Subcutaneous abdominal adipose tissue (tissue), 5 donors: ENCODE measurements around the gene PSMF1.

Experiments used
- H3K27ac ChIP-seq: one replicate; pipeline ENCODE4 v1.7.0; 2013; ENCODE audit warnings: low read depth, mild to moderate bottlenecking, inconsistent platforms, low read length, moderate library complexity
- H3K27me3 ChIP-seq, 5 donors: one replicate each; pipeline ENCODE4 v1.7.0; 2013; ENCODE audit warnings: low read length in 5 of 5, inconsistent platforms in 1 of 5; ENCODE audit not compliant: control insufficient read depth in 5 of 5, insufficient read depth in 4 of 5
- H3K36me3 ChIP-seq, 5 donors: one replicate each; pipeline ENCODE4 v1.7.0; 2013; ENCODE audit warnings: low read length in 5 of 5; ENCODE audit not compliant: control insufficient read depth in 5 of 5, insufficient read depth in 5 of 5
- H3K4me1 ChIP-seq, 5 donors: one replicate each; pipeline ENCODE4 v1.7.0; 2013; ENCODE audit warnings: low read length in 5 of 5, mild to moderate bottlenecking in 3 of 5, moderate library complexity in 1 of 5; ENCODE audit not compliant: control insufficient read depth in 5 of 5, insufficient read depth in 5 of 5
- H3K4me3 ChIP-seq, 5 donors: one replicate each; pipeline ENCODE4 v1.7.0; 2013; ENCODE audit warnings: low read length in 5 of 5, low read depth in 1 of 5
- H3K9ac ChIP-seq, 5 donors: one replicate each; pipeline ENCODE4 v1.7.0; 2013; ENCODE audit warnings: low read length in 5 of 5, mild to moderate bottlenecking in 4 of 5, moderate library complexity in 3 of 5
- H3K9me3 ChIP-seq, 5 donors: one replicate each; pipeline ENCODE4 v1.7.0; 2013; ENCODE audit warnings: low read length in 5 of 5; ENCODE audit not compliant: control insufficient read depth in 5 of 5
- donor health status: healthy.
- donor health status: healthy.
- donor health status: healthy.
- donor health status: healthy.
- donor health status: healthy.

The PSMF1 gene

DNA sequence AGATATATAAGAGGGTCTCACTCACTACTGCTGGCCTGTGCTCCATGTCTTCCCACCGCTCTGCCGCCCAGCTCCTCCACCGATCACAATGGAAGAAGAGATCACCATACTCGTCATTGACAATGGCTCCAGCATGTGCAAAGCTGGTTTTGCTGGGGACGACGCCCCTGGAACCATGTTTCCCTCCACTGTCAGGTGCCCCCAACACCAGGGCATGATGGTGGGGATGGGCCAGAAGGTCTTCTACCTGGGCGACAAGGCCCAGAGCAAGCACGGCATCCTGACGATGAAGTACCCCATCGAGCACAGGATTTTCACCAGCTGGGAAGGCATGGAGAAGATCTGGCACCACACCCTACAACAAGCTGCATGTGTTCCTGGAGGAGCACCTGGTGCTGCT is 42.1 kb downstream of the PSMF1 start:
- Histone ChIP-seq H3K36me3 (peaks cover 11 to 61% (median 56%) of the 10 kb centered on the region in 5 donors), H3K4me3 (no peak overlapping the region), H3K4me1 (no peaks in the 10 kb centered on the region), H3K9me3 (no peaks in the 10 kb centered on the region), H3K27me3 (no peaks in the 10 kb centered on the region), H3K27ac (no peak overlapping the region), H3K9ac (no peak overlapping the region)

DNA sequence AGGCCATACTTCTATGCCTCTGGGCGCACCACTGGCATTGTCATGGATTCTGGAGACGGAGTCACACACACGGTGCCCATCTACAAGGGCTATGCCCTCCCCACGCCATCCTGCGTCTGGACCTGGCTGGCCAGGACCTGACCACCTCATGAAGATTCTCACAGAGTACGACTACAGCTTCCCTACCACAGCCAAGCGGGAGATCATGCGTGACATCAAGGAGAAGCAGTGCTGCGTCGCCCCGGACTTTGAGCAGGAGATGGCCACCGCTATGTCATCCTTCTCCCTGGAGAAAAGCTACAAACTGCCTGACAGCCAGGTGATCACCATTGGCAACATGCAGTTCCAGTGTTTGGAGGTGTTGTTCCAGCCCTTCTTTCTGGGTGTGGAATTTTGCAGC is 42.6 kb downstream of the PSMF1 start:
- Histone ChIP-seq H3K9ac (no peak overlapping the region), H3K9me3 (no peaks in the 10 kb centered on the region), H3K36me3 (peaks cover 11 to 64% (median 59%) of the 10 kb centered on the region in 5 donors), H3K4me3 (no peak overlapping the region), H3K27ac (no peak overlapping the region), H3K4me1 (no peaks in the 10 kb centered on the region), H3K27me3 (no peaks in the 10 kb centered on the region)

DNA sequence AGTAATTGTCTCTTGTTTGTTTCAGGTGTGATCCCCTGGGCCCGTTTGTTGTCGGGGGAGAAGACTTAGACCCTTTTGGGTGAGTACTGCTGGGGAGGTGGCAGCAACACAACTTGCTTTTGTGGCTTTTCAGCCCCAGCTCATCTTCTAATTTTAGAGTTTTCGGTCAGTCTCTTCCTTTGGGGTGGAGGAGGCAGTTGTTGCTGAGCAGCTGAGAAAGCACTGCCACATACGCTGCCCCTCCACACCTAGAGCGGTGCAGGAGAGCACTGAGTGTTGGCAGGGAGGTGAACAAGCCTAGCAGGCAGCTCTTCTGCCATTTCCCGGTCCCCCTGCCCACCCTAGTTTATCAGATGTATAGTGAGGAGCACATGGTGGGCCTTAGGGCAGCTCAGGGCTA is 44.7 kb downstream of the PSMF1 start:
- H3K4me3 ChIP-seq: no peak overlapping the region
- no peaks in the 10 kb centered on the region for H3K27me3 ChIP-seq
- H3K4me1 ChIP-seq: peaks cover 0 to 10% (median 0%) of the 10 kb centered on the region in 5 donors
- peaks cover 25 to 81% (median 79%) of the 10 kb centered on the region in 5 donors for H3K36me3 ChIP-seq
- no peaks in the 10 kb centered on the region for H3K9me3 ChIP-seq
- no peak overlapping the region for H3K9ac ChIP-seq
- no peak overlapping the region for H3K27ac ChIP-seq

DNA sequence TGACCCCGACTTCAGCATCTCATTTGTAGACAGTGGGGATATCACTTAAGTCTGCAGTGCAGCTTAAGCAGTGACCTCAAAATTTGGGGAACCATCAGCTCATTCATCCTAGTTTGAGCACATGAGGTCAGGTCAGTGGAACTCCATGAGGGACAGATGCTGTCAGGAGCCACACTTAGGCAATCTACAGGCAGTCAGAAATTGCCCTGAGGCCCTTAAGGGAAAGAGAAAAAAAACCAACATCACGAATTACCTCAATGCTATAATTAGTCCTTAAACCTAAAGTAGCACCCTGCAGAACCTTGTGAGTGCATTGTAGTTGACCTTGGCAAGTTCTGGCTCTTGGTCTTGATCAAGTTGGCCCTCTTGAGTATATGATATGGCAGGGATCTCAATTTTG is 45.3 kb downstream of the PSMF1 start:
- Histone ChIP-seq H3K27me3 (no peaks in the 10 kb centered on the region), H3K36me3 (peaks cover 31 to 83% (median 82%) of the 10 kb centered on the region in 5 donors), H3K9me3 (no peaks in the 10 kb centered on the region), H3K4me1 (peaks cover 0 to 10% (median 0%) of the 10 kb centered on the region in 5 donors), H3K9ac (no peak overlapping the region), H3K27ac (no peak overlapping the region), H3K4me3 (no peak overlapping the region)

DNA sequence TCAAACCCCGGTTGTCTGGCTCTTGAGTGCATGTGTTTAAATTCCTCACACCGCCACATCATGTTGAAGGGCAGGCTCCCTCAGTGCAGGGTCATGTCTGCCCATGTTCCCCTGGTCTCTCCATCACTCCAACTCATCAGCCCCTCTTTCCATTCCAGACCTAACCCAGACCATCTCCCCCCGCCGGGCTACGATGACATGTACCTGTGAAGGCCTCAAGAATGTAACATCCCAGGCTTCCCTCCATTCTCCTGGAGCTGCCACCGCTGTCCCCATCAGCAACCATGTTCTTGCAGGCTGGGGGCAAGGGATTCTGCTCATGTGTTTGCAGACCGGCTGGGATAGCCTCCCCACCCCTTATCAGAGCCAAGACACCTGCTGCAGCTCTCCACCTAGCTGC is 46.5 kb downstream of the PSMF1 start:
- Histone ChIP-seq H3K9me3 (no peaks in the 10 kb centered on the region), H3K4me1 (peaks cover 0 to 10% (median 0%) of the 10 kb centered on the region in 5 donors), H3K36me3 (peaks cover 32 to 91% (median 90%) of the 10 kb centered on the region in 5 donors), H3K27me3 (no peaks in the 10 kb centered on the region), H3K27ac (no peak overlapping the region), H3K4me3 (no peak overlapping the region), H3K9ac (no peak overlapping the region)

DNA sequence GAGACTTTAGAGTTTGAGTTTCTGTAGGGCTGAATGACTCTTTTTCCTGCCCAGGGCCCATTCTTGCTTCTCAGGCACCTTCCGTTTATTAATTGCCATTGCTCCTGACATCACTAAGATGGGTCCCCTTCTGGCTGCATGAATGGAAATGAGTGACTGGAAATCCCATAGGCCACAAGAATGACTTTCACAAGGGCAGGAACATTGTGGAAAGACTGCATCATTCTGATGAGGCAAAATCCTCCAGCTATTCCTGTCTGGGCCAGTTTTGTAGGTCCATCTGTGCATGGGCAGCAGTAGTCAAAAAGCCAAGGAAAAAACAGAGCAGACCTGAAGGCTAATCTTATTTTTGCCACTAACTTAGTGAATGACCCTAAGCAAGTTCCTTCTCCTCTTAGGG is 47.1 kb downstream of the PSMF1 start:
- H3K36me3 ChIP-seq: peaks cover 32 to 91% (median 90%) of the 10 kb centered on the region in 5 donors
- no peak overlapping the region for H3K27ac ChIP-seq

DNA sequence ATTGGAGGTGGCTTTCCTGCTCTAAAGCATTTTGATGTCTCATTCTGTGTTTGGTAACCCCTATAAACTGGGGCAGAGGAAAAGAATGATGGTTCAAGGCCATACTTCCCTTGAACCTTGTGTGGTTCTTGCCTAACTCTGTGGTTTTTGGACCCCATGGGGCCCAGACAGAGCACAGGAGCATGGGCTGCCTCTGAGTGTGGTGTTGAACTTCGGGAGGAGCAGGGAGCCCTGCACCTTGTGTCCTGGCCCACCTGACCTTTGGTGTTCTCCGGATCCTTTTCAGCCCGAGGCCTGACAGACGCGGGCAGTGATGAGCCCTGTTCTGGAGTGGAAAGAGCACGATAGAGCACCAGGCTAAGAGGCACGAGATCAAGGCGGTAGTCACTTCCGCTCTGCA is 47.5 kb downstream of the PSMF1 start:
- Histone ChIP-seq H3K9me3 (no peaks in the 10 kb centered on the region), H3K27me3 (no peaks in the 10 kb centered on the region), H3K4me1 (peaks cover 0 to 10% (median 0%) of the 10 kb centered on the region in 5 donors), H3K27ac (no peak overlapping the region), H3K4me3 (no peak overlapping the region), H3K36me3 (peaks cover 32 to 91% (median 90%) of the 10 kb centered on the region in 5 donors), H3K9ac (no peak overlapping the region)

More for the DNA sequence above, 47.1 kb downstream of the PSMF1 start:
- no peak overlapping the region for H3K4me3 ChIP-seq
- H3K9ac ChIP-seq: no peak overlapping the region
- H3K27me3 ChIP-seq: no peaks in the 10 kb centered on the region
- H3K4me1 ChIP-seq: peaks cover 0 to 10% (median 0%) of the 10 kb centered on the region in 5 donors
- H3K9me3 ChIP-seq: no peaks in the 10 kb centered on the region

DNA sequence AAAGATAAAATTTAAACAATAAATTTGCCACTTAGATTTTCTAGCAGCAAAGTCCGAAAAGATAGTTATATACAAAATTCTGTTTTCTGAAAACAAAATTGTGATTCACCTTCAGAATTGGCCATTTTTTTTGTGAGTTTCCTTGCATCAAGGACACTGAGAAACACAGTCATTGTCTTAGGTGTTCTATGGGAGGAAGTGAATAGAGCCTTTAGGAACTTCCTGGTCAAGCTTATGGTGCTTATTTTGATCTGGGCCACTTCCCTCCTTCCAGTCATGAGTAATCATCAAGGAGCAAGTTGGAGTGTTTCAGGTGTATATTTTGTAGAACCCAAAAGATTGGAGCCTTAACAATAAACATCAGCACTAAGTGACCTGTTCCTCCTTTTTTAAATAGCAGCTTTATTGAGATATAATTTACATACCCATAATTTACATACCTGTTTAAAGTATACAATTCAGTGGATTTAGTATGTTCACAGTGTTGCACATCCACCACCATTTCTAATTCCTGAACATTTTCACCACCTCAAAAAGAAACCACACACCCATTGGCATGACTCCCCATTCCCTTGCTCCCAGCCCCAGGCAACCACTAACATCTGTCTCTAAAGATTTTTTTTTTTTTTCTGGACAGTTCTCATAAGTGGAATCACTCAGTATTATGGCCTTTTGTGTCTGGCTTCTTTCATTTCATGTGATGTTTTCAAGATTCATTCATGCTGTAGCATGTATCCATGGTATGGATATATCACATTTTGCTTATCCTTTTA is 48.7 kb downstream of the PSMF1 start:
- no peak overlapping the region for H3K9ac ChIP-seq
- H3K27me3 ChIP-seq: no peaks in the 10 kb centered on the region
- H3K27ac ChIP-seq: no peak overlapping the region
- H3K4me1 ChIP-seq: peaks cover 0 to 10% (median 0%) of the 10 kb centered on the region in 5 donors
- peaks cover 32 to 91% (median 86%) of the 10 kb centered on the region in 5 donors for H3K36me3 ChIP-seq
- H3K9me3 ChIP-seq: no peaks in the 10 kb centered on the region
- H3K4me3 ChIP-seq: no peak overlapping the region

DNA sequence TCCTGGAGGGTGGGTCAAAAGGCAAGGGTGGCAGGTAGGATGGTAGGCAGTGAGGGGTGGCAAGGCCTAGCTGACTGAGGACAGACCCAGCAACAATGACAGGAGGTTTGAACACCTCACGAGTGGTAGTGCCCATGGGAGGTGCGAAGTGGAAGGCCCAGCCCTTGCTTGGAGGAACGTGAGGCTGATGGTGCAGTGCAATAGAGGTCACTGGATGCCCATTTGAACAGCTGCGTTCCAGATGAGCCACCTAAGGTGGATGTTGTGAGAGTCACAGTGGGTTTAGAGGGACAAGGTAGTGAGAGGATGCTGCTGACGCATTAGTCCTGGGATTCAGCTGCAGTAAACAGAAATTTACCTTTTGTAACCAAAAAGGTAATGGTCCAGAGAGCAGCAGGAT is 50.8 kb downstream of the PSMF1 start:
- H3K9me3 ChIP-seq: no peaks in the 10 kb centered on the region
- H3K4me1 ChIP-seq: peaks cover 0 to 10% (median 0%) of the 10 kb centered on the region in 5 donors
- H3K9ac ChIP-seq: no peak overlapping the region
- H3K27ac ChIP-seq: no peak overlapping the region
- peaks cover 32 to 95% (median 82%) of the 10 kb centered on the region in 5 donors for H3K36me3 ChIP-seq
- no peak overlapping the region for H3K4me3 ChIP-seq
- no peaks in the 10 kb centered on the region for H3K27me3 ChIP-seq

DNA sequence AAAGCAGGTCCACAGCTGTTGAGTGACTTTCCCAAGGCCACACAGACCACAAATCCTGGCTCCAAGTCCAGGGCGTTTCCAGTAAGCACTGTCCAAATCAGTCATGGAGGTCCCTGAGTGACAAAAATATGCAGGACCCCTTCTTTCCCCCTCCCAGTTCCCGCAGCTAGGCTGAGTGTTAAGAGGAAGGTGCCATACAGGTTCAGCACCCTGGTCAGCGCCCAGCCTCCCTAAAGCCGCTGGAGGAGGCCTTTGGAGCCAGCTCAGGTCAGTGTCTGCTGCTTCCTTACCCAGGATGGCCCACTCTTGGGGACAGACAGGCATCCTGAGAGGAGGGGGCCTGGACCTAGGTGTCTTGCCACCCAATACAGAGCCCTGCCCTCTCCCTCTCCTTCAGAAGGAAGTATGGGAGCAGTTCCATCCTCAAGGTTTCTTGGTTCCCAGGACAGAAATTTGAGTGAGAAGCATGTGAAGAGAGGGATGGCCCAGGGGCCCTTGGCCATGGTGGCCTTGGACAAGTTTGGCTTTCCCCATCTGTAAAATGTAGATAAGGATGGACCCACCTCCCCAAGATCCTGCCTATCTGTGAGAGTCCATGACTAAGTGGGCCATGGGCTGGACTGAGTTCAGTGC is 53.2 kb downstream of the PSMF1 start:
- H3K4me1 ChIP-seq: peaks cover 0 to 5% (median 0%) of the 10 kb centered on the region in 5 donors
- H3K27me3 ChIP-seq: no peaks in the 10 kb centered on the region
- no peak overlapping the region for H3K9ac ChIP-seq
- H3K36me3 ChIP-seq: peaks cover 22 to 94% (median 72%) of the 10 kb centered on the region in 5 donors
- H3K27ac ChIP-seq: no peak overlapping the region
- H3K9me3 ChIP-seq: no peaks in the 10 kb centered on the region
- no peak overlapping the region for H3K4me3 ChIP-seq
